ENCODE results near the gene STAMBP.

DNA sequence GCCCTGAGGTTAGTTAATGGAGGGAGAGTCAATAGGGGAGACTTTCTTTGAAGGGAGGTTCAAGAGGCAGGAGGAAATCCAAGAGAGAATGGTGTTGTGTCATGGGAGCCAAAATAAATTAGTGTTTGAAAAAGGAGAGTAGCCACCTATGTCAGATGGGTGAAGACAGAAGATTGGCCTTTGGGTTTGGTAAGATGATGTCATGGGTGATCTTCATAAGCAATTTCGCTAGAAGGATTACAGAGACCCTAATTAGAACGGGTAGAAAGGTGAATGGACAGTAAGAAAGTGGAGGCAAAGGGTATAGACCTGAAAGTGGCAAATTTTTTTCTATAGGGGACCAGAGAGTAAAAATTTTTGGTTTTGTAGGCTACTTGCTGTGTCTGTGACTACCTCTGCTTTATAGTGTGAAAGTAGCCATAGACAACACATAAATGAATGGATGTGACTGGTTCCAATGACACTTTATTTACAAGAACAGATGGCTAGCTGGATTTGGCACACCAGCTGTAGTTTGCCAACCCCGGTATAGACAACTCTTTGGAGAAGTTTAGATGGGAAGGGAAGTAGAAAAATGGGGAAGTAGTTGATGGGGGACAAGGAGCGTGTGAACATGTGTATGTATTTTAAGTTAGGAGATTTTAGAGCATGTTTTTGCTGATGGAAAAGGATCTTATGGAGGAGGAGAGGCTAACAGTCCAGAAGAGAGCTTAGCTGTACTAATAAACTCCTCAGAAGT is 9.3 kb downstream of the STAMBP start:
- TF ChIP-seq, protein P1, sequence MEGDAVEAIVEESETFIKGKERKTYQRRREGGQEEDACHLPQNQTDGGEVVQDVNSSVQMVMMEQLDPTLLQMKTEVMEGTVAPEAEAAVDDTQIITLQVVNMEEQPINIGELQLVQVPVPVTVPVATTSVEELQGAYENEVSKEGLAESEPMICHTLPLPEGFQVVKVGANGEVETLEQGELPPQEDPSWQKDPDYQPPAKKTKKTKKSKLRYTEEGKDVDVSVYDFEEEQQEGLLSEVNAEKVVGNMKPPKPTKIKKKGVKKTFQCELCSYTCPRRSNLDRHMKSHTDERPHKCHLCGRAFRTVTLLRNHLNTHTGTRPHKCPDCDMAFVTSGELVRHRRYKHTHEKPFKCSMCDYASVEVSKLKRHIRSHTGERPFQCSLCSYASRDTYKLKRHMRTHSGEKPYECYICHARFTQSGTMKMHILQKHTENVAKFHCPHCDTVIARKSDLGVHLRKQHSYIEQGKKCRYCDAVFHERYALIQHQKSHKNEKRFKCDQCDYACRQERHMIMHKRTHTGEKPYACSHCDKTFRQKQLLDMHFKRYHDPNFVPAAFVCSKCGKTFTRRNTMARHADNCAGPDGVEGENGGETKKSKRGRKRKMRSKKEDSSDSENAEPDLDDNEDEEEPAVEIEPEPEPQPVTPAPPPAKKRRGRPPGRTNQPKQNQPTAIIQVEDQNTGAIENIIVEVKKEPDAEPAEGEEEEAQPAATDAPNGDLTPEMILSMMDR (conservative IDR thresholded peaks at IDR 0.05; ENCODE audit: low read length) = no peak
- TF ChIP-seq EZH2phosphoT487 (IDR thresholded peaks at IDR 0.05; ENCODE audit: borderline replicate concordance) = no peak

All from Loucy (cell line).